Spinal cord (tissue), 10 donors: Measurements from ENCODE around the gene PAPOLA. TPM values are rescaled to one million over a fixed set of nuclear protein-coding genes. Genes with fewer than 3 reads are reported as not detected.
"Not testable (repeated sequence)": the region's sequence is repeated elsewhere in the genome, so short reads cannot be mapped to it uniquely, and the experiment has no call there.

Experiments used
- DNase-seq, 6 donors: peaks; one replicate each; pipeline versions ENCODE4 v3.0.0 to v3.0.0-alpha.2; 2013 to 2015; ENCODE audit warnings: low spot score in 6 of 6, low read depth in 4 of 6
- H3K27ac ChIP-seq: one replicate; pipeline ENCODE4 v1.5.1; 2013; ENCODE audit warnings: low read depth, low read length, control low read depth
- H3K27me3 ChIP-seq: one replicate; pipeline ENCODE4 v1.6.1; 2013; ENCODE audit warnings: low read length; ENCODE audit not compliant: control insufficient read depth, insufficient read depth
- H3K36me3 ChIP-seq: one replicate; pipeline ENCODE4 v1.6.1; 2013; ENCODE audit warnings: low read length; ENCODE audit not compliant: control insufficient read depth, insufficient read depth
- H3K4me1 ChIP-seq: one replicate; pipeline ENCODE4 v1.6.1; 2013; ENCODE audit warnings: low read length; ENCODE audit not compliant: control insufficient read depth, insufficient read depth
- H3K4me3 ChIP-seq: one replicate; pipeline ENCODE4 v1.5.1; 2013; ENCODE audit warnings: low read depth, low read length, control low read depth
- H3K9me3 ChIP-seq: one replicate; pipeline ENCODE4 v1.6.1; 2013; ENCODE audit warnings: low read length; ENCODE audit not compliant: control insufficient read depth, insufficient read depth
- WGBS: methylation state at CpG from one replicate; pipeline ENCODE4 v1.1.5; 2013; ENCODE audit warnings: missing lambda C conversion rate; ENCODE audit not compliant: insufficient coverage; 5-methylcytosine and 5-hydroxymethylcytosine counted together
- long read RNA-seq, 4 donors: transcript quantifications; one replicate each; lab custom pipeline, GENCODE V29; 2026
- polyA plus RNA-seq, 2 donors: library from polyadenylated mRNA; unstranded; fragments of 120-200 nt; gene quantifications; one replicate each; pipeline ENCODE4 v1.2.1, GENCODE V29; 2013; ENCODE audit not compliant: insufficient read length in 2 of 2
- total RNA-seq, 2 donors: library from RNA; depleted of rRNA in 1 of 2; stranded (reverse); fragments of 120-200 nt in 1 of 2; fragments of >200 nt in 1 of 2; gene quantifications; one replicate each; pipeline versions ENCODE4 v1.2.3 to v1.2.4, GENCODE V29; 2013 to 2014
- donor health status: healthy.

The PAPOLA gene
- total RNA-seq (100 to 1,000 TPM; 126 to 197 TPM), polyA plus RNA-seq (100 to 1,000 TPM; 122 to 153 TPM)
- long read RNA-seq, donor 1, full-length matches to known transcripts = 51 of 83 reads
- long read RNA-seq, donor 1, partial matches to known transcripts = 32 of 83 reads
- long read RNA-seq, donor 1, other reads (novel, unspliced or antisense) = 0 of 83 reads
- long read RNA-seq, donor 2, full-length matches to known transcripts = 12 of 18 reads
- long read RNA-seq, donor 2, partial matches to known transcripts = 6 of 18 reads
- long read RNA-seq, donor 2, other reads (novel, unspliced or antisense) = 0 of 18 reads
- long read RNA-seq, donor 3, full-length matches to known transcripts = 12 of 32 reads
- long read RNA-seq, donor 3, partial matches to known transcripts = 20 of 32 reads
- long read RNA-seq, donor 3, other reads (novel, unspliced or antisense) = 0 of 32 reads
- long read RNA-seq, donor 4, full-length matches to known transcripts = 53 of 117 reads
- long read RNA-seq, donor 4, partial matches to known transcripts = 64 of 117 reads
- long read RNA-seq, donor 4, other reads (novel, unspliced or antisense) = 0 of 117 reads

DNA sequence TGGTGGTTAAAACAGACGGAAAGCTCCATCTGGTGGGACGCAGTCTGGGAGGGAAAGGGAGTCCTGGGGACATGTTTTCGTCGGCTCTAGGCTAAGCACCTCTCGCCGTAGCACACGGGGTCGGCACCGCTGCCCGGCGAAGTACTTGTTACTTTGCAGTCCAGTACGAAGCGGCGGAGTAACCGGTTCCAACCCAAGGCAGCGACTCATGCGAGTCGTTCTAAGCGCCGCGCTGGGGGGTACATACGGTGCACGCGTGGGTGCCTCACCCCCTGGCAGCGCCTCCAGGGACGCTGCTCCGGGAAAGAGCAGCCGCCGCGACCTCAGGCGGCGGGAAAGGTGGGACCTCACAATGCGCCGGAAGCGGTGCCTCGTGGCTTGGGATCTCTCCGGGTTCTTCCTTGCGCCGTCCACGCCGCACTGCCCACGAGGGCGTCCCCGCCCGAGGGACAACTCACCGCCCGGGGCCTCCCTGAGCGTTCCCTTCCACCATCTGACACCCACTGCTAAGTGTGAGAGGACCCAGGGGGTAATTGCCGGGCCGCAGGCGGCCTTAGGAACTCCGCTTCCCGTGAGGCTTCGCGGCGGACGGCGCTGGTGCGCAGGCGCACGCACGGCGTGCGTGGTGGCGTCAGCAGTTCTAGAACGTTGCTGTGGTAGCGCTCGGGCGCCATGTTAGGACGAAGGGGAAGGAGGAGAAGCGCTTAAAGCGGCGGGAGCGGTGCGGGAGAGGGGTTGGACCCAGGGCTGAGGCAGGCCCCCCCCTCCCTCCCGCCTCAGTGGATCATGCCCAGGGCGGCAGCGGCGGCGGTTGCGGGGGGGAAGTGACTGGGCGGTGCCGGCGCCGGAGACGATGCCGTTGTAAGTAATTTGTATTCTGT, at the start of gene PAPOLA:
Gene PAPOLA (plus strand): TSS at position 643 of the 881 bp plus-strand sequence. CDS start 211 bp downstream, at position 854.
- under 1% methylated on average over 78 of the region's 87 CpGs for WGBS

GRCh38 chr14:96452684-96453083, 49.5 kb upstream of the PAPOLA start:
- no peaks in the 10 kb centered on the region for H3K27me3 ChIP-seq
- DNase-seq = no peak
- no peaks in the 10 kb centered on the region for H3K9me3 ChIP-seq
- H3K27ac ChIP-seq = no peak overlapping the region
- H3K4me1 ChIP-seq = no peaks in the 10 kb centered on the region
- 100% methylated on average over 3 of the region's 6 CpGs for WGBS
- no peak overlapping the region for H3K4me3 ChIP-seq
- H3K36me3 ChIP-seq = no peaks in the 10 kb centered on the region

More for the DNA sequence above, at the start of gene PAPOLA:
- Histone ChIP-seq H3K36me3 (peaks cover 4% of the 10 kb centered on the region), H3K4me1 (peaks cover 19% of the 10 kb centered on the region), H3K4me3 (peak within 1 kb of the TSS; percentile 94), H3K27ac (peak within 1 kb of the TSS; percentile 95), H3K27me3 (no peaks in the 10 kb centered on the region), H3K9me3 (no peaks in the 10 kb centered on the region)
- peak; percentile 92 to 99 (median 94) for DNase-seq

DNA sequence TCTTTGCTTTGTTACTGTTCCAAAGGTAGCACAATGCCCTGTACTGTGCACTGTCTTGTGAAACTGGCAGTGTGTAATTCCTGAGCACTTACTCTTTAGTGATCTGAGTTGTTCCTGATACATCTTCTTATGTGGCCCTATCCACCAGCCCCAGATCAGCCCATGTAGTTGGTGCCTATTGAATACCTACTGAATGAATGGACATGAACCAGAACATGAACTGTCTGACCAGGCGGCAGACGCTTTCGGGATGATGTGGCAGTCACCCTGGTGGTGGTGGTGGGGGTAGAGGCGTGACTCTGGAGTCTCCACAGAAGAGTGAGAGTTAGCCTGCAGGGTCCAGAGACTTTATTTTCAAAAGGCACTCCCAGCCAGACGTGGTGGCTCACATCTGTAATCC, 46.6 kb upstream of the PAPOLA start:
- Histone ChIP-seq H3K9me3 (no peaks in the 10 kb centered on the region), H3K4me1 (no peaks in the 10 kb centered on the region), H3K27ac (no peak overlapping the region), H3K36me3 (no peaks in the 10 kb centered on the region), H3K27me3 (no peaks in the 10 kb centered on the region), H3K4me3 (no peak overlapping the region)
- WGBS = 86% methylated on average over 5 of the region's 5 CpGs
- no peak for DNase-seq

GRCh38 chr14:96459851-96460250, 42.3 kb upstream of the PAPOLA start:
- H3K36me3 ChIP-seq = no peaks in the 10 kb centered on the region
- no peak overlapping the region for H3K27ac ChIP-seq
- H3K4me3 ChIP-seq = no peak overlapping the region
- no peaks in the 10 kb centered on the region for H3K4me1 ChIP-seq
- H3K9me3 ChIP-seq = no peaks in the 10 kb centered on the region
- WGBS = no CpG with 5 or more reads among the region's 3 CpGs
- H3K27me3 ChIP-seq = no peaks in the 10 kb centered on the region
- DNase-seq = no peak

- DNase-seq = no peak
- no peak overlapping the region for H3K27ac ChIP-seq
- no peaks in the 10 kb centered on the region for H3K27me3 ChIP-seq
- WGBS = 89% methylated on average over 4 of the region's 8 CpGs
- H3K36me3 ChIP-seq = no peaks in the 10 kb centered on the region
- no peak overlapping the region for H3K4me3 ChIP-seq
- H3K9me3 ChIP-seq = no peaks in the 10 kb centered on the region
- no peaks in the 10 kb centered on the region for H3K4me1 ChIP-seq
Measured at GRCh38 chr14:96461950-96462798, 40.0 kb upstream of the PAPOLA start.

DNA sequence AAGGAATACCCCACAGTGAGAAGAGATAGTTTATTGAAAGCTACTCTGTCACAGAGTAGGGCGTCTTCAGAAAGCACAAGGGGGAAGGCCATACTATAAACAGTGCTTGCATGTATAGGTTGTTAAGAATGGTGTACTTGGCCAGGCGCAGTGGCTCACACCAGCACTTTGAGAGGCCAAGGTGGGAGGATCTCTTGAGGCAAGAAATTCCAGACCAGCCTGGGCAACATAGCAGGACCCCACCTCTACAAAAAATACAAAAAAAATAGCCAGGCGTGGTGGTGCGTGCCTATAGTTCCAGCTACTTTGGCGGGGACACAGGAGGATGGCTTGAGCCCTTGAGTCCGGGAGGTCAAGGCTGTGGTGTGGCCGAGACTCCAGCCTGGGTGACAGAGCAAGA, 38.0 kb upstream of the PAPOLA start:
- no peaks in the 10 kb centered on the region for H3K4me1 ChIP-seq
- no peak overlapping the region for H3K4me3 ChIP-seq
- no peak for DNase-seq
- WGBS = 100% methylated on average over 4 of the region's 7 CpGs
- H3K27me3 ChIP-seq = no peaks in the 10 kb centered on the region
- no peaks in the 10 kb centered on the region for H3K36me3 ChIP-seq
- H3K27ac ChIP-seq = no peak overlapping the region
- no peaks in the 10 kb centered on the region for H3K9me3 ChIP-seq

DNA sequence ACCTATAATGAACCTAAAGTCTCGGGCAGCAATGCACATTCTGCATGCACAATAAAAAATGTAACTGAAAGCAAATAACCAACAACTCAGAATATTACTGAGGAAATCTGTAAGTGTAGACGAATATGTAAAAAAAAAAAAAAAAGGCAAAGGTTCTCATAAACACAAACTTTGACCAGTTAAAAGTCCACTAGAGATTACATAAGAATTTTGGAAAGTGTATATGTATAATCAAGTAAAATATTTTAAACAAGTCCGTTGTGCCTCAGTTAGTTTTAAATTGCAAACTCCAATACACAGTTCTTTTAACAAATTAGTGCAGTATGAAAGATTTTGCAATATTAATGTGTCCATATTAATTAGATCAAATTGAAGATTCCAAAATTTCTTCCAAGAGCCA, 35.3 kb upstream of the PAPOLA start:
- no peaks in the 10 kb centered on the region for H3K27me3 ChIP-seq
- H3K27ac ChIP-seq = no peak overlapping the region
- H3K4me3 ChIP-seq = no peak overlapping the region
- no peak for DNase-seq
- no peaks in the 10 kb centered on the region for H3K4me1 ChIP-seq
- no peaks in the 10 kb centered on the region for H3K9me3 ChIP-seq
- whole genome bisulfite sequencing = no CpG with 5 or more reads among the region's 3 CpGs
- no peaks in the 10 kb centered on the region for H3K36me3 ChIP-seq

DNA sequence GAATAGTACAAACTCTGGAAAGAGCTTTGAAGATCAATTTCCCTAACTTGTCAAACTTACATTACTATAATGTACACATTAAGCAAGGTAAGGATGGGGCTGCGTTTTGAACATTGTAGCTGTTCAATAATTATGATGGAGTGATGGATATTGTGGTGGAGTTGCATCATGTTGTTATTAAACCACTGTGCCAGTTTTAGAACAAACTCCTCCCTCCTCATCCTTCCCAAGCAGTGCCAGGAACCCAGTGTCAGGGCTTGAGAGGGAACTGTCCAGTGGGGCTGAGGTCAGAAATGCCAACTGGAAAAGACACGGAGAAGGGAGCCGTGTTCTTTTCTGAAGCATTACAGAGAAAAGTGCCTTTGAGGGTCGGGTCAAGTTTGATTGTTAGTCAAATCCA, 31.9 kb upstream of the PAPOLA start:
- H3K36me3 ChIP-seq = no peaks in the 10 kb centered on the region
- WGBS = 69% methylated on average over 2 of the region's 4 CpGs
- no peak for DNase-seq

GRCh38 chr14:96470967-96471366, 31.2 kb upstream of the PAPOLA start:
- H3K36me3 ChIP-seq, DNase-seq, H3K4me3 ChIP-seq, H3K9me3 ChIP-seq, H3K27me3 ChIP-seq, H3K27ac ChIP-seq, H3K4me1 ChIP-seq: not testable (repeated sequence)
- WGBS = 100% methylated on average over 1 of the region's 4 CpGs

More for the DNA sequence above, 31.9 kb upstream of the PAPOLA start:
- Histone ChIP-seq H3K4me1 (no peaks in the 10 kb centered on the region), H3K4me3 (no peak overlapping the region), H3K27me3 (no peaks in the 10 kb centered on the region), H3K27ac (no peak overlapping the region), H3K9me3 (no peaks in the 10 kb centered on the region)
